GM21528 (cell line): Measurements from ENCODE around the gene CKAP4.

ENCODE experiments used
- ATAC-seq: cut with Tn5 transposase; IDR thresholded peaks from one replicate; pipeline ENCODE4 v1.9.1; 2021; ENCODE audit warnings: mild to moderate bottlenecking, moderate library complexity; ENCODE audit not compliant: unreplicated experiment, low FRiP score

CKAP4 gene

GRCh38 chr12:106205208-106206069 lies 42.4 kb downstream of the CKAP4 start:
- ATAC-seq, result no peak

- ATAC-seq, result no peak
Observed at GRCh38 chr12:106204312-106204711, 43.5 kb downstream of the CKAP4 start.

GRCh38 chr12:106197906-106198623 lies 49.8 kb downstream of the CKAP4 start:
- no peak for ATAC-seq

DNA sequence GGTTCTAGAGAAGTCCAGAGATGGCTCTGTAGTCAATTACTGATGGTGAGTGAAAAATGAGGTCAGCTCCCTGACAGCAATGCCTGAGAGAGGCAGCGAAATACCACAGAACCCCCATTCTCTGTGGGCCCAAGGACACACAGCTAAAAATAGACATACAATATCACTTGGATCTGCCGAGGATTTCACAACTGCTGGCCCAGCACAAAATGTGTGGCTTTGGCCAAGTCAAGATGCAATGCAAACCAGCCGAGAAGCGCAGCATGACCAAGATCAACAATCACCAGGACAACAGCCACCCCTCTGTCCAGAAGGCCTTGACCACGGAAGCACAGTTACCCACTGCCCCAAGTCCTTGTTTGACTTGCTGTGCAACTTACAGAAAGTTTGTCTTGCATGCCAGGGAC lies 52.2 kb downstream of the CKAP4 start:
- ATAC-seq, result no peak

DNA sequence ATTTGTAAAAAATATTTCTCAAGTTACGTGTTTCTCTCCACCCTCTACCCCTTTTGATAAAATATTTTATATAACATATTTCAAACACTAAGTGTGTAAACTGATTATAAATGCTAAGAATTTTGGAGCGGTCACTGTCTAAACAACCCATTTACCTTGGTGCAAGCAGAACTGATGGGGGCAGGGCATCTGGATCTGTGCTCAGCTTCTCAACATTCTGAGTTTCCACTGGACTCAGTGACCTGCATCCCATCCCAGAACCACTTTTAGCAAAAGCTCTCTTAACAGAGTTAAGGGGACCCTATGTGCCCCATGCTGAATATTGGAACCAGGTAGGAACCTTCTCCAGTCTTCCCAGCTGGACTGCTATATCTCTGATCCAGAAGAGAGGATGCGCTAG lies 53.5 kb downstream of the CKAP4 start:
- ATAC-seq, result no peak

GRCh38 chr12:106193394-106194215 lies 54.2 kb downstream of the CKAP4 start:
- no peak for ATAC-seq

- ATAC-seq, result no peak
Observed at GRCh38 chr12:106192659-106193393, 55.0 kb downstream of the CKAP4 start.

DNA sequence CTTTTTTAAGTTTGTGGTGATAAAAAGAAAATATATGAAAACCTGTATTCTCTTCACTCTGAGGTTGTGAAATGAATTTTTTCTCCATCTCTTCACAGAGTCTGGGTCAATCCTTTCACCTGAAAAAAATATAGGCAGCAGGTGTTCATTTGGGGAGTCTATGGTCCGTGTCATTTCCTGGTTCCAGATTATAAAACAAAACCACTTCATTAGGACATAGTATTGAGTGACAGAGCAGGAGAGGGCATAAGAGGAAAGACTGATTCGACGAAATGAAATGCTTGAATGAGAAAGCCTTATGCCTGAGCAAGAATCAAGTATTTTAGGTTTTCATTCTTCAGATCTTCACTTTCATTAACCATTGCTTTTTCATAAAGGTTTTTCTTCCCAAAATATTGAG lies 57.2 kb downstream of the CKAP4 start:
- no peak for ATAC-seq

GRCh38 chr12:106189341-106189740 lies 58.5 kb downstream of the CKAP4 start:
- no peak for ATAC-seq

DNA sequence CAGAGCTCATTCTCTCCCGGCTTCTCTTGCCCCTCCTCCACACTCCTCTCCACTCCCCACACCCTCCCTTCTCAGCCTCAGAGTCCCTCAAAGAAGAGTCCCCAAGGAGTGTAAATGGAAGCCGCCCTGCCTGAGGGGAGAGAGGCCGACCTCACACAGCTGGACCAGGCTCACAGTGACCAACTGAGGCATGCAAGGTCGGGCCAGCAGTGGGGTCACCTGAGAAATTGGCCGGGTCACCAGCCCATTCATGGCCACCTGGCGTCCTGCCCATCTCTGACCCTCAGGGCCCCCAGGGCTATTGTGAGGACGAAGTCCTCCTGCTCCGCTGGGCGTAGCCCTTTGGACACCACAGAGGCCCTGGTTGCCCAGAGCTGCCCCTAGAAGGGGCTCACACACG lies 59.6 kb downstream of the CKAP4 start:
- no peak for ATAC-seq
